GM18519 (cell line): ENCODE measurements around the gene SURF4.
"Not testable (repeated sequence)": the region's sequence is repeated elsewhere in the genome, so short reads cannot be mapped to it uniquely, and the experiment has no call there.

Experiments
- ATAC-seq: cut with Tn5 transposase; IDR thresholded peaks from one replicate; pipeline ENCODE4 v1.9.1; 2021; ENCODE audit warnings: mild to moderate bottlenecking, moderate library complexity; ENCODE audit not compliant: unreplicated experiment, low FRiP score

The SURF4 gene

GRCh38 chr9:133400292-133400691 lies 24.4 kb upstream of the SURF4 start:
- no peak for ATAC-seq

- ATAC-seq = no peak
Observed at GRCh38 chr9:133397895-133398294, 22.0 kb upstream of the SURF4 start.

DNA sequence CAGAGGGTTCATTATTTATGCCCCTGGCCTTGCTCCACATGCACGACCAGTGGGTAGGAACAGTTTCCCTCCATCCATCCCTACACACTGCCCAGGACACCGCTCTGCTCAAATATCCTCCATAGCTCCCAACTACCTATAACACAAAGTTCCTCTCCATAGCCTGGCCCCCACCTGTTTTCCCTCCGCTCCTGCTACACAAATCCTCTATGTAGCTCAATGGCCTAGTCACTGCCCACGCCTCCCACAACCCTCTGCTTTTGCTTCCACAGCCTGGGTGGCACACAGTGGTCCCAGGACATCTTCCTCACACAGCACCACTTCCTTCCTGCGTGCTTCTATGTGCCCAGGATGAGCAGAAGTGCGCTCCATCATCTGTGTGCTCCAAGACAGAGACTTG lies 21.5 kb upstream of the SURF4 start:
- ATAC-seq = no peak

- ATAC-seq = no peak
Observed at GRCh38 chr9:133396952-133397351, 21.1 kb upstream of the SURF4 start.

GRCh38 chr9:133394687-133395271 lies 18.9 kb upstream of the SURF4 start:
- no peak for ATAC-seq

GRCh38 chr9:133393399-133393798 lies 17.5 kb upstream of the SURF4 start:
- ATAC-seq = no peak

DNA sequence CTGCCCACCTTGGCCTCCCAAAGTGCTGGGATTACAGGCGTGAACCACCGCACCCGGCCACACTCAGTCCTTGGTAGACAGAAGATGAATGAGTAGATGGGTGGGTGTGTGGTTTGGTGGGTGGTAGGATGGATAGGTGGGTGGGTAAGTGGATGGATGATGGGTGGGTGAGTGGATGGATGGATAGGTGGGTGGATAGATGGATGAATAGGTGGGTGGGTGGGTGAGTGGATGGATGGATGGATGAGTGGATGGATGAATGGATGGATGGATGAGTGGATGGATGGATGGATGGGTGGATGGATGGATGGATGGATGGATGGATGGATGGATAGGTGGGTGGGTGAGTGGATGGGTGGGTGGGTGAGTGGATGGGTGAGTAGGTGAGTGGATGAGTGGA lies 16.4 kb upstream of the SURF4 start:
- ATAC-seq = not testable (repeated sequence)

DNA sequence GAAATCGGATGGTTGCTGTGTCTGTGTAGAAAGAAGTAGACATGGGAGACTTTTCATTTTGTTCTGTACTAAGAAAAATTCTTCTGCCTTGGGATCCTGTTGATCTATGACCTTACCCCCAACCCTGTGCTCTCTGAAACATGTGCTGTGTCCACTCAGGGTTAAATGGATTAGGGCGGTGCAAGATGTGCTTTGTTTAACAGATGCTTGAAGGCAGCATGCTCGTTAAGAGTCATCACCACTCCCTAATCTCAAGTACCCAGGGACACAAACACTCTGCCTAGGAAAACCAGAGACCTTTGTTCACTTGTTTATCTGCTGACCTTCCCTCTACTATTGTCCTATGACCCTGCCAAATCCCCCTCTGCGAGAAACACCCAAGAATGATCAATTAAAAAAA lies 15.6 kb upstream of the SURF4 start:
- not testable (repeated sequence) for ATAC-seq

DNA sequence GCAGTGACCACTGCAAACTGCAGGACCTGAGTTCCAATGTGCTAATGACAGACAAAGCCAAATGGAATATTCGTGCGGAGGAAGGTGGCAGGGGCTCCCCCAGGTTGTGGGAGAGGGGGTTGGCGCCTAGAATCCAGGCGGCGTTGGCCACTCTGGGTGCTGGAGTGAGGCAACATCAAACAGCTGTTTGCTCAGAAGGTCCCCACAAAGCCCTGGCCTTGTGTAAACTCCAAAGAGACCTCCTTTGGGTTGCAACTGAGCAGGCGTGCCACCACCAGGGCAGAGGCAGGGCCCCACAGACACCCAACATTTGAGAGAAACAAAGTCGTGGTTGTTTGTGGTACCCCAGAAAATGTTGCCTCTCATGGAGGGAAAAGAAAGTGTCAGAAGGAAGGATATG lies 14.9 kb upstream of the SURF4 start:
- no peak for ATAC-seq

DNA sequence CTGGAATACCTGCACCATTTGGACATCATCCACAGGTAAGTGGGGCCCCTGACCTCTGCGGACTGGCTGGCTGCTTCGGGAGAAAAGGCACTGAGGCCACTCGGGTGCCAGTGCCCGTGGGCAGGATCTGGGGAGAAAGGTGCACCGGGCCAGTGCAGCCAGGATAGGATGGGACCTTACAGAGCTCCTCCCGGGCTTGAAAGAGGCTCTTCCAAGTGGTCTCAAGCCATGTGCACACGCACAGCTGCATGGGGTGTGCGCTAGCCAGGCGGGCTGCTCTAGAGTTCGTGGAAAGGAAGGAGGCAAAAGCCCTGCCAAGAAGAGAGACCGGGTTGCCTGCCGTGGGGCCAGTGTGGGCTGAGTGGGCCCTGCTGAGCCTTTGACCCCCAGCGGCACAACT lies 13.7 kb upstream of the SURF4 start:
- no peak for ATAC-seq

DNA sequence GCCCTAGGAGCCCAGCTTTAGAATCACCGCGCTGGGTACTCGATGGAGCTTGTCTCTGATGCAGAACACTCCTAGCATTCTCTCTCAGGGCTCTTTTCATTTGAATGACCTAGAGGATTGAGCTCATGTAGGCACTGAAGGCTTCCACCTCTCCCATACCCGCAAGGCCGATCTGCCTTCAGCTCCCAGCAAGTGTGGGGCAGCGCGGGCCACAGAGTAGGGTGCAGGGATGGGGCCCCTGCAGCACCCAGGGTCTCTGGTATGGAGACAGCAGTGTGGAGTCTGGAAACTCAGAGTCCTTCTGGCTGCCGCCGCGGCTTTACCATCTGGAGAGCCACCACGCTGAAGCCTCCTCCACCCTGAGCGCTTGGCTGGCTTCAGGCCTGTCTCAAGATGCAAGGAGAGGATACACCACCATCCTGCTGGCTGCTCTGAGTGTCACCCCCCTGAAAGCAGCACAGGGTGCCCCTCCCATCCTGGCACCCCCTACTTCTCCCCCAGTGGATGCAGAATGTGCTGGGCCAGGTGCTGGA lies 13.2 kb upstream of the SURF4 start:
- ATAC-seq = no peak

- ATAC-seq = no peak
Observed at GRCh38 chr9:133387680-133388079, 11.8 kb upstream of the SURF4 start.

DNA sequence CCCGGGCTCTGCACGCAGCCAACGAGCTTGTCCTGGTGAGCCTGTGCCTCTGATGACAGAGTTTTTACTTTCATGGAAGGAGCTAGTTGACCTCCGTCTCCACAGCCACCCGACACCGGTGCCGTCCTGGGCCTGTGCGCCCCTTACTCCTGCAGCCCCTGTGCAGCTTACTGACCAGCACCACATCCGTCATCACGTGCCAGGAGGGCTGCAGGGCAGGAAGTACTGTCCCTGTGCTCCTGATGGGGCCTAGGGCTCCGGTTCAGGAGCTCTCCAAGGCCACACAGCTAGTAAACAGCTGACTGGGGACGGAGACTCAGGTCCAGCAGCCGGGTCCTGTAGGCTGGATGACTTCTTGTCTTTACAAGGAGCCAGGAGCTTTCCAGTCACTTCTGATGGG lies 10.5 kb upstream of the SURF4 start:
- no peak for ATAC-seq

GRCh38 chr9:133385452-133385851 lies 9.6 kb upstream of the SURF4 start:
- ATAC-seq = no peak

GRCh38 chr9:133384736-133385321 lies 9.0 kb upstream of the SURF4 start:
- ATAC-seq = no peak

GRCh38 chr9:133383438-133383837 lies 7.6 kb upstream of the SURF4 start:
- no peak for ATAC-seq

DNA sequence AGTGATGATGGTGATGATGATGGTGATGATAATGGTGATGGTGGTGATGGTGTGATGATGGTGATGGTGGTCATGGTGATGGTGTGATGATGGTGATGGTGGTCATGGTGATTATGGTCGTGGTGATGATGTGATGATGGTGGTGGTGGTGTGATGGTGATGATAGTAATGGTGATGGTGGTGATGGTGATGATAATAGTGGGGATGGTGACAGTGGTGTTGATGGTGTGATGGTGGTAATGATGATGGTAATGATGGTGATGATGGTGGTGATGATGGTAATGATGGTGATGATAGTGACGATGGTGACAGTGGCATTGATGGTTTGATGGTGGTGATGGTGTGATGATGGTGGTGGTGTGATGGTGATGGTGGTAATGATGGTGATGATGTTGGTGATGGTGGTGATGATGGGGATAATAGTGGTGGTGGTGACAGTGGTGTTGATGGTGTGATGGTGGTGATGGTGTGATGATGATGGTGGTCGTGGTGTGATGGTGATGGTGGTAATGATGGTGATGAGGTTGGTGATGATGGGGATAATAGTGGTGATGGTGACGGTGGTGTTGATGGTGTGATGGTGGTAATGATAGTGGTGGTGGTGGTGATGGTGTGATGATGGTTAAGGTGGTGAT lies 6.8 kb upstream of the SURF4 start:
- ATAC-seq = no peak

DNA sequence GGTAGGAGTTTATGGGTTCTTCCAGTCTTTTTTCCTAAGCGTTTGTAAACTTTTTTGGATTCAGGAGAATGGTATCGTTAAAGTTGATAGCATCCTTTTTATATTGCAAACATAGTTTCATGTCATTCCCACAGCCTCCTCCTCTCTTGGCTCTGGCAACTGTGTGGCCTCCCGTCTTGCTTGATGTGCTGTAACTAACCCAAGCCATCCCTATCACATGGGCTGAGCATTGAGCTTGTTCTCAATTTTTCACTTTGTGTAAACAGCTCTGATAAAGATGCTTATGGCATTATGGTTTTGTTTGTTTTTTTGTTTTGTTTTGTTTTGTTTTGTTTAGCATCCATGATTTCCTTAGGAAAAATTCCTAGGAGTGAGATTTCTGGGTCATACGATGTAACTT lies 4.9 kb upstream of the SURF4 start:
- no peak for ATAC-seq

DNA sequence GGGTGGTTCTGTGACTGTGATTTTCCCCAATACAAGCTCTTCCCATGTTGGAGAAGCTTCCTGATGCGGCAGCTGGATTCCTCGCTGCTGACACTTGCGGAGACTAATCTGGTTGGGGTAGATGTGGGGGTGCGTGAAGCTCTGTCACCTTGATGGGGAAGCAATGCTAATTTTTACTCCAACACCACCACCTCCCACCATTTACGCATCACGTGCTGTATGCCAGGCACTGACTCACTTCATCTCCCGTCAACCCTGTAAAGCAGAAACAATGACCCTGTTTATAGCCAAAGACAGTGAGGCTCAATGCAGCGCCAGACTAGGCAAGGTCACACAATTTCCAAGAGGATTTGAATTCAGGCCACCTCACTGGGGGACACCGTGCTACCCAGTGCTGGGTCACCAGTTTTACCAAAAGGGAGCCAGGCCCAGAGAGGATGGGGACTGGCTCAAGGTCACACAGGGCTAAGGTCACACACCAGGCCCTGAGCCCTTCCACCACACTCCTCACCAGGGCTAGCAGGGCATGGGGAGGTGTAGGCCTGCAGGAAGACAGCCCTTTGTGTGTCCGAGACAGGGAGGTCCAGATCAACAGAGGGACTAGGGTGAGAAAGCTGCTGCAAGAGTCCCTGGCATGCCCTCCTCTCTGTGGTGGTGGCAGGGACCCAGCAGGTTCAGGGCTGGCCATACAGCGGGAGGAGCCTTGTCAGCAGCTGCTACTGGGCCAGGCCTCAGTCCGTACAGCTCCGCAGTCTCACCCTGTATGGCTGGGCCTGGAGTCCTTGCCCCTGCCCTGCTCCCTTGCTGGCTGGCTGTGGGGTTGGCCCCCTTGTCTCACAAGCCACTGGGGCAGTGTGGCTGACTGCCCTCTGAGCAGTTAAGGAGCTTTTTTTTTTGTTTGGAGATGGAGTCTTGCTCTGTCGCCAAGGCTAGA lies 3.6 kb upstream of the SURF4 start:
- no peak for ATAC-seq

DNA sequence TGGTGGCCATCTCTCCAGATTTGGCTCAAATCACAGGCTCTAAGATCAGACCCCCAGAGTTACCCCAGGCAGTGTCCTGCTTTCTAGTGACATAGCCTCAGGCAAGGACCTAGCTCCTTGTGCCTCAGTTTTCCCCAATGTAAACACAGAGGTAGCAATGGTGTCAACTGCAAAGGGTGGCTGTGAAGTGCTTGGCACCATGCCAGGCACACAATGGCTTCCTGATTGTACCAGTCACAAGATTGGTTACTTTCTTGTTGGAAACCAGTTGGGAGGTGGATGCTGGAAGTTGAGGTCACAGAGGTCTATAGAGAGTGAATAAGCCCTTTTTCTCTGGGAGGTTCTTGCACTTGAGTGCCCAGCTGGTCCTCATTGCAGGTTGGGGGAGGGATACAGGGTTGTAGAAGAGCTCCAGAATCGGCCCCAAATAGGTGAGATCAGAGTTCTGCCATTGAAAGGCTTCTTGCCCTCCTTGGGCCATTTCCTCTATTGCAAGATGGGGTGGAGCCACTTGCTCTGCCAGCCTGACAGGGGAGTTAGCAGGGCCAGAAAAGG lies 2.6 kb upstream of the SURF4 start:
- no peak for ATAC-seq
